Head of caudate nucleus (tissue), 42 donors: ENCODE measurements around the gene SLC25A21.
"Not testable (repeated sequence)": the region's sequence is repeated elsewhere in the genome, so short reads cannot be mapped to it uniquely, and the experiment has no call there.

ENCODE experiments used
- DNase-seq, 42 donors: peaks; one replicate each; pipeline versions ENCODE4 v3.0.0 to v3.0.0-alpha.2; 2020 to 2021; ENCODE audit warnings: mixed read lengths in 7 of 42
- intact Hi-C: fragments of 100-400 bp; cut with DNase I; formaldehyde crosslinking; loops from one replicate; pipeline ENCODE4 v1.15.0; 2022

SLC25A21 gene

GRCh38 chr14:36823651-36824050, 348.8 kb downstream of the SLC25A21 start:
- DNase-seq = no peak
- intact Hi-C loops = no loop called here

GRCh38 chr14:36822685-36823084, 349.7 kb downstream of the SLC25A21 start:
- DNase-seq = no peak
- intact Hi-C loops = no loop called here

GRCh38 chr14:36820901-36821300, 351.5 kb downstream of the SLC25A21 start:
- no peak for DNase-seq
- intact Hi-C loops = no loop called here

DNA sequence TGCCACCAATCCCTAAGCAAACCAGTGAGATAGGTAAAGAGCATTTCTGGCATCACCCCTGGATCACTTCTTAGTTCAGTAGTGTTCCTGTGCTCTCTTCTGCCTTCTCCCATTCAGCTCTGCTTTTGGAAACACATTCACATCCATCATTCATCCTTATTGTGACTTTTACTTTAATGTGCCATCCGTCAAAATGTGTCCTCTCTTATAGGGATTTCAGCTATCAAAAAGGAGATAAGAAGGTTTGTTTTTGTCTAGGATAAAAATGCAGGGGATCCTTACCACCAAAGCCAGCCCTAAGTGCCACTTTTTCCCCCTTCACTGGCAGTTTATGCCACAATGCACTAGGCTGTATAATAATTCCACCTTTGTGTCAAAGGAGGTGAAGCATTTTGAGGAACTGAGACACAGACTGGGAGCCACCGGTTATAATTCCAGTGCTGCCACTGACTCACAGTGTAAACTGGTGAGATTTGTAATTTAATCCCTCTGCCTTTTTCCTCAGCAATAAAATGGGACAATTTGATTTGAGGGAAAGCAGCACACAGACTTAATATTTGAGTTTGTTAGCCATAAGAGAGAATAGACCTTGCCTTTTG, 352.2 kb downstream of the SLC25A21 start:
- DNase-seq = no peak
- intact Hi-C loops = no loop called here

GRCh38 chr14:36818794-36819384, 353.5 kb downstream of the SLC25A21 start:
- intact Hi-C loops = no loop called here
- DNase-seq = no peak

GRCh38 chr14:36818246-36818645, 354.2 kb downstream of the SLC25A21 start:
- intact Hi-C loops = no loop called here
- DNase-seq = no peak

GRCh38 chr14:36817071-36817930, 355.1 kb downstream of the SLC25A21 start:
- intact Hi-C loops = no loop called here
- DNase-seq = no peak

DNA sequence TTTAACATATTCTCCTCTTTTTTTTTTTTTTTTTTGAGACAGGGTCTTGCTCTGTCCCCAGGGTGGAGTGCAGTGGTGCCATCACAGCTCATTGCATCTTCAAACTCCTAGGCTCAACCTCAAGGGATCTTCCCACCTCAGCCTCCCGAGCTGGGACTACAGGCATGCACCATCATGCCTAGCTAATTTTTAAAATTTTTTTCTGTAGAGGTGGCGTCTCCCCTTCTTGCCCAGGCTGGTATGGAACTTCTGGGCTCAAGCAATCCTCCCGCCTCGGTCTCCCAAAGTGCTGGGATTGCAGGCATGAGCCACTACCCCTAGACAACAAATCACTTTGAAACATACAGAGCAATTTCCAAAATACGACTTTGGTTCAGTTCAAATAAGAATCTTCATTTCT, 355.9 kb downstream of the SLC25A21 start:
- intact Hi-C loops = no loop called here
- no peak for DNase-seq

- DNase-seq, intact Hi-C loops: not testable (repeated sequence)
These were observed 357.6 kb downstream of the SLC25A21 start for GRCh38 chr14:36814783-36815182.

DNA sequence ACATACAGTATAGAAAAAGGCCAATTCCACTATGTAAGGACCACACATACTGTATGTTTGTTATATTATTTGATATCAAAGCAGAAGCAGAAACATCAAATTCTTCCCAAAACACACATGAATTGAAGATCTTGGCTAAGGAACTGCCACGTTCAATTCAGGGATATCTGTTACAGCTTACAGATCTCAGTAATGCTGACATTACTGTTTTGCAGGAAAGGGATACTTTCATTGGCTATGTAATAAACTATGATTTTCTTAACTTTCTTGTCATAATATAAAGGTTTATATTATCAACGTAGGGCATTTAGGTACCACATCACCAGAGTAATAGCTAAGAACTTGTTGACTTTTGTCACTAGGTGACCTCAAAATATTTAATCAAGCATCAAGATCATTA, 362.2 kb downstream of the SLC25A21 start:
- DNase-seq = no peak
- intact Hi-C loops = no loop called here

DNA sequence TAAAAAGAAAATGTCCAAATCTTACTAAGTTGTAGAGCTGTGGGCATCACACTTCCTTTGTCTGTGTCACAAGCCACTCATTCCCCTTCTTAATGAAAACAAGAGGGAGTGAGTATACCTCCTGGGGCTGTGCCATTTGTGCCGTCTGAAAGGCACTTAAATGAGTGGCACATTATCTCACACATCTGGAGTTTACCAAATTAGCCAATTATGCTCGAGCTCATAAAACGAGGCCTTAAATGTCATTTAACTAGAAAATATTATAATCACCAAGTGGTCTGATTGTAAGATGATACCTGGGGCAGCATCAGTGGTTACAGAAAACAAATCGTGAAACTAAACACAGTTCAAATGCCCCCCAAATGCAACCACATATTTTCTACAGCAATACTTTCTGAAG, 364.7 kb downstream of the SLC25A21 start:
- no peak for DNase-seq
- intact Hi-C loops = no loop called here

GRCh38 chr14:36805131-36805559, 367.3 kb downstream of the SLC25A21 start:
- no peak for DNase-seq
- intact Hi-C loops = no loop called here

- DNase-seq = no peak
- intact Hi-C loops = no loop called here
These were observed 374.8 kb downstream of the SLC25A21 start for GRCh38 chr14:36797634-36798033.

DNA sequence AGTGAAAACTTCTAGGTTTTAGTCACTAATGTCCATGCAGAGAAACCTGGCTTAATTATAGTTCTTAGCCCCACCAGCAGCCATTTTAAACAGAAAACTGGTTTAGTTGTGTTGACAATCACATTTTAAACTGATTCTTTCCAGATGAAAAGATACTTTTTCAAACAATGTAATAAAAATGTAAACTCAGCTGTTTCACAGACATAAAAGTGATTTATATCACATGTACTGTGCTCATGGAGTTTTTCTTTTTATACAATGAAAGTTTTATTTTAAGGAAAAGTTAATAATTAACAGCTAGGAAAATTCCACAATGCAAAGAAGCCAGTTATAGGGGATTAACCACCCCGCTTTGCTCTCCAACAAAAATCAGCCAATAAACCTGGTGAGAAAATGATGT, 381.0 kb downstream of the SLC25A21 start:
- intact Hi-C loops = no loop called here
- no peak for DNase-seq

- intact Hi-C loops = no loop called here
- no peak for DNase-seq
These were observed 386.9 kb downstream of the SLC25A21 start for GRCh38 chr14:36785511-36785910.

GRCh38 chr14:36784541-36784940, 387.9 kb downstream of the SLC25A21 start:
- intact Hi-C loops = no loop called here
- no peak for DNase-seq

DNA sequence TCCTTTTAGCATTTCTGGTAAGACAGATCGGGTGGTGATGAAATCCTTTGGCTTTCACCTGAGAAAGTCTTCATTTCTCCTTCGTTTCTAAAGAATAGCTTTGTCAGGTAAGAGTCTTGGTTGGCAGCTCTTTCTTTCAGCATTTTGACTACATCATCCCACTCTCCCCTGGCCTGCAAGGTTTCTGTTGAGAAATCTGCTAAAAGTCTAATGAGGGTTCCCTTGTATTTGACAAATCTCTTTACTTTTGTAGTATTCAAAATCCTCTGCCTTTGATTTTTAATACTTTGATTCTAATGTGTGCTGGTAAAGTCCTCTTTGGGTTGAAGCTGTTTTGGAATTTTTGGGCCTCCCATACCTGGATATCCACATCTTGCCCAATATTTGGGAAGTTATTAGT, 390.5 kb downstream of the SLC25A21 start:
- intact Hi-C loops = no loop called here
- no peak for DNase-seq

GRCh38 chr14:36773558-36773957, 398.8 kb downstream of the SLC25A21 start:
- intact Hi-C loops = no loop called here
- no peak for DNase-seq

- intact Hi-C loops = no loop called here
- DNase-seq = no peak
These were observed 399.3 kb downstream of the SLC25A21 start for GRCh38 chr14:36773136-36773540.

DNA sequence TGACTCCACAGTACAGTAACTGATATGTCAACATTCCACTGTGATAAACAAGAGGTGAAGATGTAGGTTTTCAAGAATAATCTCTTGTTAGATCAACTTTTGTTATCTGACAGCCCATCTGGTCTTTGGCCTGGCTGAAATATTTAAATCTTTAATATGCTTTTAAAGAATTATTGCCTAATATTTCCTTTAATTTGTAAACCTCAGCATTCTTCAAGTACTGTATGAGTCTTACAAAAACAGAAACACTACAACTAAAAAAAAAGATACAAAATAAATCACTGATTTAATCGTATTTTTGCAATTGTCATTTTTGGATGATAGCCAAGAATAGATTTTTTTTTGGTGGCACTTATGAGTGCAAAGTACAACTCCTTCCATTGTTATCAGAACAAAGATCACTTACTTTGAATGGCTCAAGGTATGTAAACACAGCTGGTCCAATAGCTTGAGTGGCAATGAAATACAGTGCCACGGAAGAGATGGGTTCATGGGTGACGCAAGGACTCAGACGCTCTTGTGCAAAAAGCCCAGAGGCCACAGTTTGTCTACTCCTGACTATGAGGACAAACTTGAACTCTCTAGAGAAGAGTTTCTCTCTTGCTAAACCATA, 401.3 kb downstream of the SLC25A21 start:
- intact Hi-C loops = no loop called here
- DNase-seq = no peak
